Liver (tissue), 9 donors: ENCODE results near the gene STXBP6. TPM values are rescaled to one million over a fixed set of nuclear protein-coding genes. Genes with fewer than 3 reads are reported as not detected.

Experiments used
- DNase-seq: peaks from one replicate; pipeline ENCODE4 v3.0.0-alpha.2; 2017; ENCODE audit warnings: low spot score
- H3K27ac ChIP-seq, 2 donors: one replicate each; pipeline ENCODE4 v1.7.0; 2013; ENCODE audit warnings: inconsistent platforms in 2 of 2, low read length in 2 of 2, control low read depth in 1 of 2, low read depth in 1 of 2, mild to moderate bottlenecking in 1 of 2
- H3K27me3 ChIP-seq, 4 donors: one replicate each; pipeline versions ENCODE4 v1.6.1 to v1.7.0; 2013; ENCODE audit warnings: low read length in 3 of 4, inconsistent platforms in 1 of 4, mild to moderate bottlenecking in 1 of 4, moderate library complexity in 1 of 4; ENCODE audit not compliant: control insufficient read depth in 4 of 4, insufficient read depth in 4 of 4
- H3K36me3 ChIP-seq, 4 donors: one replicate each; pipeline versions ENCODE4 v1.6.1 to v1.7.0; 2013; ENCODE audit warnings: low read length in 3 of 4, mild to moderate bottlenecking in 3 of 4, low read depth in 1 of 4, moderate library complexity in 1 of 4; ENCODE audit not compliant: control insufficient read depth in 4 of 4, insufficient read depth in 3 of 4
- H3K4me1 ChIP-seq, 4 donors: one replicate each; pipeline versions ENCODE4 v1.6.1 to v1.7.0; 2013; ENCODE audit warnings: low read length in 3 of 4, mild to moderate bottlenecking in 3 of 4, moderate library complexity in 1 of 4; ENCODE audit not compliant: control insufficient read depth in 4 of 4, insufficient read depth in 4 of 4
- H3K4me3 ChIP-seq, 3 donors: one replicate each; pipeline versions ENCODE4 v1.6.1 to v1.7.0; 2013; ENCODE audit warnings: low read length in 3 of 3, control low read depth in 1 of 3, low read depth in 1 of 3, mild to moderate bottlenecking in 1 of 3
- H3K9ac ChIP-seq, 2 donors: one replicate each; pipeline ENCODE4 v1.7.0; 2013; ENCODE audit warnings: low read length in 2 of 2, mild to moderate bottlenecking in 2 of 2, moderate library complexity in 2 of 2, control low read depth in 1 of 2, low read depth in 1 of 2
- H3K9me3 ChIP-seq, 4 donors: one replicate each; pipeline versions ENCODE4 v1.6.1 to v1.7.0; 2013; ENCODE audit warnings: low read length in 3 of 4; ENCODE audit not compliant: control insufficient read depth in 4 of 4
- EGR1 ChIP-seq, 2 donors: IDR thresholded peaks; 2 replicates each; pipeline ENCODE4 v1.6.1; 2016 to 2018; ENCODE audit warnings: antibody characterized with exemption in 2 of 2, low read depth in 2 of 2
- FOXA1 ChIP-seq: IDR thresholded peaks from 2 replicates; pipeline ENCODE4 v1.6.1; 2016; ENCODE audit warnings: antibody characterized with exemption
- FOXA2 ChIP-seq: IDR thresholded peaks from 2 replicates; pipeline ENCODE4 v1.6.1; 2016; ENCODE audit warnings: antibody characterized with exemption
- HNF4A ChIP-seq, 2 donors: conservative IDR thresholded peaks; 2 replicates each; pipeline ENCODE4 v1.6.1; 2016; ENCODE audit warnings: antibody characterized with exemption in 2 of 2, mild to moderate bottlenecking in 2 of 2
- HNF4G ChIP-seq: IDR thresholded peaks from 2 replicates; pipeline ENCODE4 v1.6.1; 2016; ENCODE audit warnings: antibody characterized with exemption
- JUND ChIP-seq, 2 donors: IDR thresholded peaks; 2 replicates each; pipeline ENCODE4 v1.6.1; 2016; ENCODE audit warnings: antibody characterized with exemption in 2 of 2
- NR2F2 ChIP-seq: IDR thresholded peaks from 2 replicates; pipeline ENCODE4 v1.6.1; 2016; ENCODE audit warnings: antibody characterized with exemption
- RAD21 ChIP-seq, 2 donors: IDR thresholded peaks; 2 replicates each; pipeline ENCODE4 v1.6.1; 2016; ENCODE audit warnings: antibody characterized with exemption in 2 of 2, mild to moderate bottlenecking in 2 of 2
- RXRA ChIP-seq, 2 donors: IDR thresholded peaks; 2 replicates each; pipeline ENCODE4 v1.6.1; 2017 to 2018; ENCODE audit warnings: antibody characterized with exemption in 2 of 2, mild to moderate bottlenecking in 1 of 2
- SP1 ChIP-seq: IDR thresholded peaks from 2 replicates; pipeline ENCODE4 v1.6.1; 2018; ENCODE audit warnings: antibody characterized with exemption, mild to moderate bottlenecking
- TAF1 ChIP-seq: conservative IDR thresholded peaks from 2 replicates; pipeline ENCODE4 v1.6.1; 2016; ENCODE audit warnings: antibody characterized with exemption, mild to moderate bottlenecking
- YY1 ChIP-seq: IDR thresholded peaks from 2 replicates; pipeline ENCODE4 v1.6.1; 2016; ENCODE audit warnings: antibody characterized with exemption, mild to moderate bottlenecking
- WGBS: extraction: QIAGEN DNeasy Blood & Tissue Kit; methylation state at CpG from one replicate; pipeline ENCODE4 v1.1.7; 2013; 5-methylcytosine and 5-hydroxymethylcytosine counted together
- polyA plus RNA-seq, 2 donors: library from polyadenylated mRNA; stranded (reverse) in 1 of 2; unstranded in 1 of 2; fragments of 200-250 nt in 1 of 2; fragments of >200 nt in 1 of 2; fragmentation: Nextera tagmentation in 1 of 2; extraction: Ambion mirVana in 1 of 2; gene quantifications; one replicate each; pipeline versions ENCODE4 v1.2.1 to v1.2.3, GENCODE V29; 2013 to 2015
- total RNA-seq, 2 donors: library from RNA; depleted of rRNA; stranded (reverse); fragments of >200 nt; gene quantifications; one replicate each; pipeline ENCODE4 v1.2.3, GENCODE V29; 2014
- TF ChIP-seq, protein P1 (sequence below): IDR thresholded peaks from 2 replicates; pipeline ENCODE4 v1.6.1; 2016; ENCODE audit warnings: antibody characterized with exemption
- TF ChIP-seq, protein P2 (sequence below): IDR thresholded peaks from 2 replicates; pipeline ENCODE4 v1.6.1; 2016; ENCODE audit warnings: antibody characterized with exemption
- TF ChIP-seq, protein P3 (sequence below): IDR thresholded peaks from 2 replicates; pipeline ENCODE4 v1.6.1; 2016; ENCODE audit warnings: antibody characterized with exemption, mild to moderate bottlenecking
- TF ChIP-seq, protein P4 (sequence below): fragments of 150-350 bp; IDR thresholded peaks from 2 replicates; pipeline ENCODE4 v1.5.1; 2017; ENCODE audit warnings: improper control_type of control experiment, low read depth, low read length; ENCODE audit not compliant: missing input control
- TF ChIP-seq, protein P5 (sequence below): IDR thresholded peaks from 2 replicates; pipeline ENCODE4 v1.6.1; 2016; ENCODE audit warnings: antibody characterized with exemption
- donor health status: healthy.
- donor health status: healthy.
- donor health status: healthy.
- donor health status: healthy.
- donor health status: healthy.

Gene STXBP6
- total and polyA plus RNA-seq, 4 donors = 1.4 to 3.8 (median 1.8) TPM

DNA sequence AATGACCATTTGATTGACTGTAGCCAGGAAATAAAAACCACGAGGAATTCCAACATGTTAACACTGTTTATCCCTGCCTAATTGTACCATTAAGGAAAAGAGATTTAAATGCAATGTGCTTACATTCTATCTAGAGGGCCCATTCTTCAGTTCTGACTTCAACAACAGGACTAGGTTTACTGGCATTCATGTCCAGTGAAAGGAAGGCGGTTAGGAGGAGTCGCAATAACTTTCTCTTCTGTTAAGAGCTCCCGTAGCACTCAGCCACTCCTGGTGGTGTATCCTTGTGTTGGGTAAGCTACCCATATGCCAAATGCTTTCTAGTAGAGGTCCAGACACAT lies 154.7 kb downstream of the STXBP6 start:
- DNase-seq = no peak
- H3K27ac ChIP-seq = no peak overlapping the region
- no peaks in the 10 kb centered on the region for H3K27me3 ChIP-seq
- no peak overlapping the region for H3K4me3 ChIP-seq
- no peak overlapping the region for H3K9ac ChIP-seq
- TF ChIP-seq SP1 (no peak), TAF1 (no peak), HNF4G (no peak), JUND (IDR thresholded peaks at IDR 0.05) (no peak), EGR1 (IDR thresholded peaks at IDR 0.05; ENCODE audit: low read depth in 2 of 2) (no peak), RAD21 (IDR thresholded peaks at IDR 0.05) (no peak), HNF4A (conservative IDR thresholded peaks at IDR 0.05) (no peak), NR2F2 (no peak), FOXA1 (no peak), FOXA2 (no peak), RXRA (IDR thresholded peaks at IDR 0.05) (no peak), YY1 (no peak)
- TF ChIP-seq, protein P1, sequence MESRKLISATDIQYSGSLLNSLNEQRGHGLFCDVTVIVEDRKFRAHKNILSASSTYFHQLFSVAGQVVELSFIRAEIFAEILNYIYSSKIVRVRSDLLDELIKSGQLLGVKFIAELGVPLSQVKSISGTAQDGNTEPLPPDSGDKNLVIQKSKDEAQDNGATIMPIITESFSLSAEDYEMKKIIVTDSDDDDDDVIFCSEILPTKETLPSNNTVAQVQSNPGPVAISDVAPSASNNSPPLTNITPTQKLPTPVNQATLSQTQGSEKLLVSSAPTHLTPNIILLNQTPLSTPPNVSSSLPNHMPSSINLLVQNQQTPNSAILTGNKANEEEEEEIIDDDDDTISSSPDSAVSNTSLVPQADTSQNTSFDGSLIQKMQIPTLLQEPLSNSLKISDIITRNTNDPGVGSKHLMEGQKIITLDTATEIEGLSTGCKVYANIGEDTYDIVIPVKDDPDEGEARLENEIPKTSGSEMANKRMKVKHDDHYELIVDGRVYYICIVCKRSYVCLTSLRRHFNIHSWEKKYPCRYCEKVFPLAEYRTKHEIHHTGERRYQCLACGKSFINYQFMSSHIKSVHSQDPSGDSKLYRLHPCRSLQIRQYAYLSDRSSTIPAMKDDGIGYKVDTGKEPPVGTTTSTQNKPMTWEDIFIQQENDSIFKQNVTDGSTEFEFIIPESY = no peak
- TF ChIP-seq, protein P2, sequence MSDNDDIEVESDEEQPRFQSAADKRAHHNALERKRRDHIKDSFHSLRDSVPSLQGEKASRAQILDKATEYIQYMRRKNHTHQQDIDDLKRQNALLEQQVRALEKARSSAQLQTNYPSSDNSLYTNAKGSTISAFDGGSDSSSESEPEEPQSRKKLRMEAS = no peak
- TF ChIP-seq, protein P3, sequence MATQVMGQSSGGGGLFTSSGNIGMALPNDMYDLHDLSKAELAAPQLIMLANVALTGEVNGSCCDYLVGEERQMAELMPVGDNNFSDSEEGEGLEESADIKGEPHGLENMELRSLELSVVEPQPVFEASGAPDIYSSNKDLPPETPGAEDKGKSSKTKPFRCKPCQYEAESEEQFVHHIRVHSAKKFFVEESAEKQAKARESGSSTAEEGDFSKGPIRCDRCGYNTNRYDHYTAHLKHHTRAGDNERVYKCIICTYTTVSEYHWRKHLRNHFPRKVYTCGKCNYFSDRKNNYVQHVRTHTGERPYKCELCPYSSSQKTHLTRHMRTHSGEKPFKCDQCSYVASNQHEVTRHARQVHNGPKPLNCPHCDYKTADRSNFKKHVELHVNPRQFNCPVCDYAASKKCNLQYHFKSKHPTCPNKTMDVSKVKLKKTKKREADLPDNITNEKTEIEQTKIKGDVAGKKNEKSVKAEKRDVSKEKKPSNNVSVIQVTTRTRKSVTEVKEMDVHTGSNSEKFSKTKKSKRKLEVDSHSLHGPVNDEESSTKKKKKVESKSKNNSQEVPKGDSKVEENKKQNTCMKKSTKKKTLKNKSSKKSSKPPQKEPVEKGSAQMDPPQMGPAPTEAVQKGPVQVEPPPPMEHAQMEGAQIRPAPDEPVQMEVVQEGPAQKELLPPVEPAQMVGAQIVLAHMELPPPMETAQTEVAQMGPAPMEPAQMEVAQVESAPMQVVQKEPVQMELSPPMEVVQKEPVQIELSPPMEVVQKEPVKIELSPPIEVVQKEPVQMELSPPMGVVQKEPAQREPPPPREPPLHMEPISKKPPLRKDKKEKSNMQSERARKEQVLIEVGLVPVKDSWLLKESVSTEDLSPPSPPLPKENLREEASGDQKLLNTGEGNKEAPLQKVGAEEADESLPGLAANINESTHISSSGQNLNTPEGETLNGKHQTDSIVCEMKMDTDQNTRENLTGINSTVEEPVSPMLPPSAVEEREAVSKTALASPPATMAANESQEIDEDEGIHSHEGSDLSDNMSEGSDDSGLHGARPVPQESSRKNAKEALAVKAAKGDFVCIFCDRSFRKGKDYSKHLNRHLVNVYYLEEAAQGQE = no peak
- TF ChIP-seq, protein P4, sequence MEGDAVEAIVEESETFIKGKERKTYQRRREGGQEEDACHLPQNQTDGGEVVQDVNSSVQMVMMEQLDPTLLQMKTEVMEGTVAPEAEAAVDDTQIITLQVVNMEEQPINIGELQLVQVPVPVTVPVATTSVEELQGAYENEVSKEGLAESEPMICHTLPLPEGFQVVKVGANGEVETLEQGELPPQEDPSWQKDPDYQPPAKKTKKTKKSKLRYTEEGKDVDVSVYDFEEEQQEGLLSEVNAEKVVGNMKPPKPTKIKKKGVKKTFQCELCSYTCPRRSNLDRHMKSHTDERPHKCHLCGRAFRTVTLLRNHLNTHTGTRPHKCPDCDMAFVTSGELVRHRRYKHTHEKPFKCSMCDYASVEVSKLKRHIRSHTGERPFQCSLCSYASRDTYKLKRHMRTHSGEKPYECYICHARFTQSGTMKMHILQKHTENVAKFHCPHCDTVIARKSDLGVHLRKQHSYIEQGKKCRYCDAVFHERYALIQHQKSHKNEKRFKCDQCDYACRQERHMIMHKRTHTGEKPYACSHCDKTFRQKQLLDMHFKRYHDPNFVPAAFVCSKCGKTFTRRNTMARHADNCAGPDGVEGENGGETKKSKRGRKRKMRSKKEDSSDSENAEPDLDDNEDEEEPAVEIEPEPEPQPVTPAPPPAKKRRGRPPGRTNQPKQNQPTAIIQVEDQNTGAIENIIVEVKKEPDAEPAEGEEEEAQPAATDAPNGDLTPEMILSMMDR = no peak
- TF ChIP-seq, protein P5, sequence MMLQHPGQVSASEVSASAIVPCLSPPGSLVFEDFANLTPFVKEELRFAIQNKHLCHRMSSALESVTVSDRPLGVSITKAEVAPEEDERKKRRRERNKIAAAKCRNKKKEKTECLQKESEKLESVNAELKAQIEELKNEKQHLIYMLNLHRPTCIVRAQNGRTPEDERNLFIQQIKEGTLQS = no peak
- no peaks in the 10 kb centered on the region for H3K36me3 ChIP-seq
- H3K4me1 ChIP-seq = peaks cover 0 to 1% (median 0%) of the 10 kb centered on the region in 4 donors
- WGBS = 75% methylated on average over 4 of the region's 4 CpGs
- peaks cover 0 to 8% (median 4%) of the 10 kb centered on the region in 4 donors for H3K9me3 ChIP-seq
